Fibroblast of pulmonary artery (primary cell): ENCODE results near the gene CLASP1.
"Not testable (repeated sequence)": the region's sequence is repeated elsewhere in the genome, so short reads cannot be mapped to it uniquely, and the experiment has no call there.

Experiments
- DNase-seq: peaks from one replicate; pipeline ENCODE4 v3.0.0-alpha.2; 2010; ENCODE audit warnings: low read depth
- H3K4me3 ChIP-seq: replicated peaks from 2 replicates; pipeline ENCODE4 v1.5.1; 2011; ENCODE audit warnings: low read depth, mild to moderate bottlenecking, control low read depth, low read length, moderate library complexity
- TF ChIP-seq, protein P1 (sequence below): IDR thresholded peaks from 2 replicates; pipeline ENCODE4 v1.5.1; 2011; ENCODE audit warnings: mild to moderate bottlenecking, control low read depth, low read length, inconsistent platforms; ENCODE audit errors: missing control alignments

CLASP1 gene

DNA sequence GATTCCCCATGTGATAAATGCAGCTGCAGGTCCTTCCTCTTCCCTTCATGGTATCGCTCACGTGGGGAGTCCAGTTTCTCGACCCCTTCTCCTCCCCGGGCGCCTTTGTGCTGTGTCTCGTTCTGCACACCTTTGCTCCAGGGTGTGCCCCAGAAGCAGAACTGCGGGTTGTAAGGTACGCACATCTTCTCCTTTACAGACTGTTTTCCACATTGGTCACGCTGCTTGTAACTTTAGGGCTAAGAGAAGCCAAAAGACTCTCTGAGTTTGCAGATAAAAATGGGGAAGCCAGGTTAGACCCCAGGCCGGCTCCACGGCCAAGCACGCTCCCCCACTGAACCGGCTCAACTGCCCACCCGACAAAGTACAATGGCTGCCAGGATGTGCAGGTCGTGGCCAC lies 318.3 kb downstream of the CLASP1 start:
- TF ChIP-seq, protein P1, sequence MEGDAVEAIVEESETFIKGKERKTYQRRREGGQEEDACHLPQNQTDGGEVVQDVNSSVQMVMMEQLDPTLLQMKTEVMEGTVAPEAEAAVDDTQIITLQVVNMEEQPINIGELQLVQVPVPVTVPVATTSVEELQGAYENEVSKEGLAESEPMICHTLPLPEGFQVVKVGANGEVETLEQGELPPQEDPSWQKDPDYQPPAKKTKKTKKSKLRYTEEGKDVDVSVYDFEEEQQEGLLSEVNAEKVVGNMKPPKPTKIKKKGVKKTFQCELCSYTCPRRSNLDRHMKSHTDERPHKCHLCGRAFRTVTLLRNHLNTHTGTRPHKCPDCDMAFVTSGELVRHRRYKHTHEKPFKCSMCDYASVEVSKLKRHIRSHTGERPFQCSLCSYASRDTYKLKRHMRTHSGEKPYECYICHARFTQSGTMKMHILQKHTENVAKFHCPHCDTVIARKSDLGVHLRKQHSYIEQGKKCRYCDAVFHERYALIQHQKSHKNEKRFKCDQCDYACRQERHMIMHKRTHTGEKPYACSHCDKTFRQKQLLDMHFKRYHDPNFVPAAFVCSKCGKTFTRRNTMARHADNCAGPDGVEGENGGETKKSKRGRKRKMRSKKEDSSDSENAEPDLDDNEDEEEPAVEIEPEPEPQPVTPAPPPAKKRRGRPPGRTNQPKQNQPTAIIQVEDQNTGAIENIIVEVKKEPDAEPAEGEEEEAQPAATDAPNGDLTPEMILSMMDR = no peak
- DNase-seq = no peak
- no peak overlapping the region for H3K4me3 ChIP-seq

- TF ChIP-seq, protein P1 = no peak
- no peak for DNase-seq
- H3K4me3 ChIP-seq = no peak overlapping the region
Observed at GRCh38 chr2:121329786-121330185, 319.5 kb downstream of the CLASP1 start.

- DNase-seq = no peak
- no peak overlapping the region for H3K4me3 ChIP-seq
- TF ChIP-seq, protein P1 = no peak
Observed at GRCh38 chr2:121326628-121327027, 322.6 kb downstream of the CLASP1 start.

- TF ChIP-seq, protein P1 = no peak
- DNase-seq = no peak
- H3K4me3 ChIP-seq = no peak overlapping the region
Observed at GRCh38 chr2:121324601-121325000, 324.7 kb downstream of the CLASP1 start.

- no peak for DNase-seq
- H3K4me3 ChIP-seq = no peak overlapping the region
- TF ChIP-seq, protein P1 = no peak
Observed at GRCh38 chr2:121321476-121321875, 327.8 kb downstream of the CLASP1 start.

GRCh38 chr2:121319941-121320340 lies 329.3 kb downstream of the CLASP1 start:
- no peak for DNase-seq
- H3K4me3 ChIP-seq = no peak overlapping the region
- TF ChIP-seq, protein P1 = no peak

- TF ChIP-seq, protein P1 = no peak
- DNase-seq = no peak
- H3K4me3 ChIP-seq = no peak overlapping the region
Observed at GRCh38 chr2:121316986-121317385, 332.3 kb downstream of the CLASP1 start.

- DNase-seq, H3K4me3 ChIP-seq: not testable (repeated sequence)
Observed at GRCh38 chr2:121313701-121314100, 335.6 kb downstream of the CLASP1 start.
